Activated T-cell treated with anti-CD3 and anti-CD28 coated beads, Interleukin-2, amount 50 U/mL, for 24 hours (primary cell): Measurements from ENCODE around the gene ADAM11.
"Not testable (repeated sequence)": the region's sequence is repeated elsewhere in the genome, so short reads cannot be mapped to it uniquely, and the experiment has no call there.

ENCODE experiments used
- DNase-seq: peaks from one replicate; pipeline ENCODE4 v3.0.0-alpha.2; 2020
- H3K27ac Mint-ChIP-seq: 2 replicates; pipeline ENCODE4 v1.8.0; 2020; ENCODE audit warnings: mild to moderate bottlenecking, mixed read lengths
- H3K27me3 Mint-ChIP-seq: 2 replicates; pipeline ENCODE4 v1.8.0; 2020; ENCODE audit warnings: mixed read lengths
- H3K36me3 Mint-ChIP-seq: 2 replicates; pipeline ENCODE4 v1.8.0; 2020; ENCODE audit warnings: low read depth, mixed read lengths
- H3K4me1 Mint-ChIP-seq: 2 replicates; pipeline ENCODE4 v1.8.0; 2020; ENCODE audit warnings: low read depth, mixed read lengths
- H3K4me3 Mint-ChIP-seq: 2 replicates; pipeline ENCODE4 v1.8.0; 2020; ENCODE audit warnings: mild to moderate bottlenecking, moderate library complexity, mixed read lengths
- H3K9me3 Mint-ChIP-seq: 2 replicates; pipeline ENCODE4 v1.8.0; 2020; ENCODE audit warnings: mixed read lengths

The ADAM11 gene

GRCh38 chr17:44758414-44759085, at the start of gene ADAM11:
ADAM11 (plus strand) TSS chr17:44758988; CDS start chr17:44759200, 212 bp downstream.
- H3K36me3 Mint-ChIP-seq = no peaks in the 10 kb centered on the region
- peaks cover 39% of the 10 kb centered on the region for H3K27me3 Mint-ChIP-seq
- no peak within 1 kb of the TSS for H3K4me3 Mint-ChIP-seq
- peak; percentile 44 for DNase-seq
- H3K27ac Mint-ChIP-seq = no peak within 1 kb of the TSS
- peaks cover 1% of the 10 kb centered on the region for H3K4me1 Mint-ChIP-seq
- H3K9me3 Mint-ChIP-seq = no peaks in the 10 kb centered on the region

GRCh38 chr17:44719444-44719843, 39.3 kb upstream of the ADAM11 start:
- H3K9me3 Mint-ChIP-seq = no peaks in the 10 kb centered on the region
- no peaks in the 10 kb centered on the region for H3K4me1 Mint-ChIP-seq
- H3K36me3 Mint-ChIP-seq = peaks cover 49% of the 10 kb centered on the region
- DNase-seq = no peak
- no peak overlapping the region for H3K27ac Mint-ChIP-seq
- no peak overlapping the region for H3K4me3 Mint-ChIP-seq
- H3K27me3 Mint-ChIP-seq = no peaks in the 10 kb centered on the region

GRCh38 chr17:44722254-44722653, 36.5 kb upstream of the ADAM11 start:
- H3K9me3 Mint-ChIP-seq = no peaks in the 10 kb centered on the region

GRCh38 chr17:44726121-44726520, 32.7 kb upstream of the ADAM11 start:
- peaks cover 69% of the 10 kb centered on the region for H3K36me3 Mint-ChIP-seq
- not testable (repeated sequence) for H3K27me3 Mint-ChIP-seq, H3K27ac Mint-ChIP-seq, DNase-seq, H3K4me3 Mint-ChIP-seq, H3K4me1 Mint-ChIP-seq, H3K9me3 Mint-ChIP-seq

More at GRCh38 chr17:44722254-44722653, 36.5 kb upstream of the ADAM11 start:
- DNase-seq = no peak
- Mint-ChIP-seq H3K36me3 (peaks cover 57% of the 10 kb centered on the region), H3K27ac (no peak overlapping the region), H3K4me3 (no peak overlapping the region), H3K4me1 (no peaks in the 10 kb centered on the region), H3K27me3 (no peaks in the 10 kb centered on the region)

GRCh38 chr17:44733753-44734152, 25.0 kb upstream of the ADAM11 start:
- Mint-ChIP-seq H3K36me3 (peaks cover 65% of the 10 kb centered on the region), H3K9me3 (no peaks in the 10 kb centered on the region), H3K4me1 (no peaks in the 10 kb centered on the region), H3K27ac (no peak overlapping the region), H3K4me3 (no peak overlapping the region), H3K27me3 (no peaks in the 10 kb centered on the region)
- no peak for DNase-seq

GRCh38 chr17:44734272-44734671, 24.5 kb upstream of the ADAM11 start:
- Mint-ChIP-seq H3K4me1 (no peaks in the 10 kb centered on the region), H3K27me3 (no peaks in the 10 kb centered on the region), H3K36me3 (peaks cover 67% of the 10 kb centered on the region), H3K27ac (no peak overlapping the region), H3K4me3 (no peak overlapping the region), H3K9me3 (no peaks in the 10 kb centered on the region)
- no peak for DNase-seq

GRCh38 chr17:44736551-44737240, 22.1 kb upstream of the ADAM11 start:
- H3K36me3 Mint-ChIP-seq = peaks cover 65% of the 10 kb centered on the region
- no peaks in the 10 kb centered on the region for H3K9me3 Mint-ChIP-seq
- H3K27me3 Mint-ChIP-seq = no peaks in the 10 kb centered on the region
- H3K27ac Mint-ChIP-seq = no peak overlapping the region
- no peak for DNase-seq
- H3K4me3 Mint-ChIP-seq = no peak overlapping the region
- H3K4me1 Mint-ChIP-seq = no peaks in the 10 kb centered on the region

GRCh38 chr17:44738214-44738906, 20.4 kb upstream of the ADAM11 start:
- H3K27ac Mint-ChIP-seq = no peak overlapping the region
- H3K9me3 Mint-ChIP-seq = no peaks in the 10 kb centered on the region
- H3K27me3 Mint-ChIP-seq = no peaks in the 10 kb centered on the region
- no peaks in the 10 kb centered on the region for H3K4me1 Mint-ChIP-seq
- peaks cover 65% of the 10 kb centered on the region for H3K36me3 Mint-ChIP-seq
- no peak overlapping the region for H3K4me3 Mint-ChIP-seq
- DNase-seq = no peak

- no peak for DNase-seq
- no peaks in the 10 kb centered on the region for H3K27me3 Mint-ChIP-seq
- no peak overlapping the region for H3K27ac Mint-ChIP-seq
- peaks cover 50% of the 10 kb centered on the region for H3K36me3 Mint-ChIP-seq
- H3K4me1 Mint-ChIP-seq = no peaks in the 10 kb centered on the region
- no peak overlapping the region for H3K4me3 Mint-ChIP-seq
- no peaks in the 10 kb centered on the region for H3K9me3 Mint-ChIP-seq
These were observed 17.5 kb upstream of the ADAM11 start for GRCh38 chr17:44741316-44741715.

- Mint-ChIP-seq H3K27me3 (no peaks in the 10 kb centered on the region), H3K9me3 (no peaks in the 10 kb centered on the region), H3K36me3 (peaks cover 57% of the 10 kb centered on the region), H3K4me3 (no peak overlapping the region), H3K27ac (no peak overlapping the region), H3K4me1 (no peaks in the 10 kb centered on the region)
- DNase-seq = no peak
These were observed 13.5 kb upstream of the ADAM11 start for GRCh38 chr17:44745301-44745700.

GRCh38 chr17:44745738-44746137, 13.1 kb upstream of the ADAM11 start:
- peaks cover 56% of the 10 kb centered on the region for H3K36me3 Mint-ChIP-seq
- not testable (repeated sequence) for H3K4me1 Mint-ChIP-seq, H3K27ac Mint-ChIP-seq, H3K4me3 Mint-ChIP-seq, DNase-seq, H3K27me3 Mint-ChIP-seq, H3K9me3 Mint-ChIP-seq

- no peak overlapping the region for H3K27ac Mint-ChIP-seq
- H3K4me3 Mint-ChIP-seq = no peak overlapping the region
- H3K9me3 Mint-ChIP-seq = no peaks in the 10 kb centered on the region
- H3K4me1 Mint-ChIP-seq = no peaks in the 10 kb centered on the region
- H3K27me3 Mint-ChIP-seq = no peaks in the 10 kb centered on the region
- DNase-seq = no peak
- peaks cover 52% of the 10 kb centered on the region for H3K36me3 Mint-ChIP-seq
These were observed 11.2 kb upstream of the ADAM11 start for GRCh38 chr17:44747566-44747965.

GRCh38 chr17:44749076-44749979, 9.5 kb upstream of the ADAM11 start:
- no peaks in the 10 kb centered on the region for H3K4me1 Mint-ChIP-seq
- peaks cover 44% of the 10 kb centered on the region for H3K36me3 Mint-ChIP-seq
- DNase-seq = no peak
- no peak overlapping the region for H3K4me3 Mint-ChIP-seq
- no peak overlapping the region for H3K27ac Mint-ChIP-seq
- no peaks in the 10 kb centered on the region for H3K9me3 Mint-ChIP-seq
- H3K27me3 Mint-ChIP-seq = no peaks in the 10 kb centered on the region

GRCh38 chr17:44749980-44750318, 8.8 kb upstream of the ADAM11 start:
- no peak for DNase-seq
- Mint-ChIP-seq H3K36me3 (peaks cover 42% of the 10 kb centered on the region), H3K27ac (no peak overlapping the region), H3K4me1 (no peaks in the 10 kb centered on the region), H3K9me3 (no peaks in the 10 kb centered on the region), H3K4me3 (no peak overlapping the region), H3K27me3 (no peaks in the 10 kb centered on the region)
